ENCODE data around the gene AFAP1.

- TF ChIP-seq, protein P1, sequence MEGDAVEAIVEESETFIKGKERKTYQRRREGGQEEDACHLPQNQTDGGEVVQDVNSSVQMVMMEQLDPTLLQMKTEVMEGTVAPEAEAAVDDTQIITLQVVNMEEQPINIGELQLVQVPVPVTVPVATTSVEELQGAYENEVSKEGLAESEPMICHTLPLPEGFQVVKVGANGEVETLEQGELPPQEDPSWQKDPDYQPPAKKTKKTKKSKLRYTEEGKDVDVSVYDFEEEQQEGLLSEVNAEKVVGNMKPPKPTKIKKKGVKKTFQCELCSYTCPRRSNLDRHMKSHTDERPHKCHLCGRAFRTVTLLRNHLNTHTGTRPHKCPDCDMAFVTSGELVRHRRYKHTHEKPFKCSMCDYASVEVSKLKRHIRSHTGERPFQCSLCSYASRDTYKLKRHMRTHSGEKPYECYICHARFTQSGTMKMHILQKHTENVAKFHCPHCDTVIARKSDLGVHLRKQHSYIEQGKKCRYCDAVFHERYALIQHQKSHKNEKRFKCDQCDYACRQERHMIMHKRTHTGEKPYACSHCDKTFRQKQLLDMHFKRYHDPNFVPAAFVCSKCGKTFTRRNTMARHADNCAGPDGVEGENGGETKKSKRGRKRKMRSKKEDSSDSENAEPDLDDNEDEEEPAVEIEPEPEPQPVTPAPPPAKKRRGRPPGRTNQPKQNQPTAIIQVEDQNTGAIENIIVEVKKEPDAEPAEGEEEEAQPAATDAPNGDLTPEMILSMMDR (optimal IDR thresholded peaks at IDR 0.05 in 1 of 3, IDR thresholded peaks at IDR 0.05 in 1 of 3, conservative IDR thresholded peaks at IDR 0.05 in 1 of 3; ENCODE audit: extremely low read depth in 1 of 3, insufficient read depth in 2 of 3, low read length in 3 of 3), result peak in 2 of 3 experiments; percentile 45 to 58
- TF ChIP-seq EZH2 (IDR thresholded peaks at IDR 0.05; ENCODE audit: low read length), result no peak
Observed at GRCh38 chr4:7770224-7771050, 169.2 kb downstream of the AFAP1 start.
